A673 (cell line): Measurements from ENCODE around the gene TAS2R8. TPM values are rescaled to one million over a fixed set of nuclear protein-coding genes. Genes with fewer than 3 reads are reported as not detected.

Experiments
- BruUV-seq: library from RNA; stranded (reverse); fragments of 400-500 nt; replicated peaks from 2 replicates; lab custom pipeline; 2021; lab: Mats Ljungman, UMichigan
- CTCF ChIA-PET: fragments of 300-600 bp; sonication (Branson Sonifier 250); formaldehyde crosslinking; loops from one replicate; lab custom pipeline; 2022; ENCODE audit warnings: antibody characterized with exemption; lab: Charles Lee
- POLR2A ChIA-PET: fragments of 300-600 bp; sonication (Branson Sonifier 250); formaldehyde crosslinking; loops from one replicate; lab custom pipeline; 2022; ENCODE audit warnings: antibody characterized with exemption; ENCODE audit not compliant: low non-redundant PET; lab: Charles Lee
- DNase-seq: peaks from one replicate; pipeline ENCODE4 v3.0.0-alpha.2; 2015; ENCODE audit warnings: low spot score
- H3K27ac ChIP-seq: fragments of 200-600 bp; sonication (generic); 2 replicates; pipeline ENCODE4 v1.5.1; 2016; ENCODE audit warnings: mixed run types, low read depth, mild to moderate bottlenecking, mixed read lengths, antibody characterized with exemption, low read length; ENCODE audit not compliant: poor library complexity, severe bottlenecking
- H3K27me3 ChIP-seq: fragments of 200-600 bp; sonication (generic); replicated peaks from 2 replicates; pipeline ENCODE4 v1.6.1; 2017; ENCODE audit warnings: mixed run types, low read depth, mild to moderate bottlenecking, mixed read lengths, antibody characterized with exemption, low read length; ENCODE audit not compliant: insufficient read depth, poor library complexity
- H3K36me3 ChIP-seq: fragments of 200-600 bp; sonication (generic); 2 replicates; pipeline ENCODE4 v1.6.1; 2016; ENCODE audit warnings: mixed run types, mild to moderate bottlenecking, mixed read lengths, antibody characterized with exemption, low read length; ENCODE audit not compliant: insufficient read depth, poor library complexity, severe bottlenecking
- H3K4me1 ChIP-seq: fragments of 200-600 bp; sonication (generic); 2 replicates; pipeline ENCODE4 v1.6.1; 2017; ENCODE audit warnings: mixed run types, mild to moderate bottlenecking, mixed read lengths, antibody characterized with exemption, low read length; ENCODE audit not compliant: insufficient read depth, poor library complexity, severe bottlenecking
- H3K4me3 ChIP-seq: fragments of 200-600 bp; sonication (generic); 2 replicates; pipeline ENCODE4 v1.5.1; 2016; ENCODE audit warnings: low read depth, mixed run types, mild to moderate bottlenecking, mixed read lengths, low read length; ENCODE audit not compliant: poor library complexity, severe bottlenecking
- H3K9me3 ChIP-seq: fragments of 200-600 bp; sonication (generic); 2 replicates; pipeline ENCODE4 v1.6.1; 2016; ENCODE audit warnings: mixed run types, low read depth, mild to moderate bottlenecking, mixed read lengths, antibody characterized with exemption, low read length; ENCODE audit not compliant: poor library complexity, severe bottlenecking
- EZH2 ChIP-seq: fragments of 200-600 bp; sonication (generic); IDR thresholded peaks from 2 replicates; pipeline ENCODE4 v1.6.1; 2017; ENCODE audit warnings: borderline replicate concordance, low read depth, mild to moderate bottlenecking, mixed read lengths, antibody characterized with exemption, low read length; ENCODE audit not compliant: poor library complexity, severe bottlenecking
- intact Hi-C: fragments of 100-400 bp; cut with micrococcal nuclease; formaldehyde crosslinking; loops from one replicate; pipeline ENCODE4 v1.10.0; 2022; ENCODE audit not compliant: unreplicated experiment
- total RNA-seq: library from RNA; stranded (reverse); gene quantifications from 2 replicates; pipeline ENCODE4 v1.2.3, GENCODE V29; 2021
- TF ChIP-seq, protein P1 (sequence below): fragments of 300-800, 200-600 bp; sonication (generic); conservative IDR thresholded peaks from 2 replicates; pipeline ENCODE4 v1.5.1; 2017; ENCODE audit warnings: low read depth, mild to moderate bottlenecking, antibody characterized with exemption, low read length, moderate library complexity, mixed read lengths

TAS2R8 gene
- total RNA-seq, 1 experiment from 2014 or later = not detected

GRCh38 chr12:10842862-10843261 lies 35.8 kb upstream of the TAS2R8 start:
- H3K27ac ChIP-seq = no peak overlapping the region
- intact Hi-C loops = no loop called here
- ChIA-PET CTCF (no interaction called here), POLR2A (no interaction called here)
- no peak for DNase-seq
- H3K4me3 ChIP-seq = no peak overlapping the region
- no peaks in the 10 kb centered on the region for H3K9me3 ChIP-seq
- H3K4me1 ChIP-seq = no peaks in the 10 kb centered on the region
- no TSS peak for BruUV-seq
- no peak for TF ChIP-seq EZH2
- TF ChIP-seq, protein P1, sequence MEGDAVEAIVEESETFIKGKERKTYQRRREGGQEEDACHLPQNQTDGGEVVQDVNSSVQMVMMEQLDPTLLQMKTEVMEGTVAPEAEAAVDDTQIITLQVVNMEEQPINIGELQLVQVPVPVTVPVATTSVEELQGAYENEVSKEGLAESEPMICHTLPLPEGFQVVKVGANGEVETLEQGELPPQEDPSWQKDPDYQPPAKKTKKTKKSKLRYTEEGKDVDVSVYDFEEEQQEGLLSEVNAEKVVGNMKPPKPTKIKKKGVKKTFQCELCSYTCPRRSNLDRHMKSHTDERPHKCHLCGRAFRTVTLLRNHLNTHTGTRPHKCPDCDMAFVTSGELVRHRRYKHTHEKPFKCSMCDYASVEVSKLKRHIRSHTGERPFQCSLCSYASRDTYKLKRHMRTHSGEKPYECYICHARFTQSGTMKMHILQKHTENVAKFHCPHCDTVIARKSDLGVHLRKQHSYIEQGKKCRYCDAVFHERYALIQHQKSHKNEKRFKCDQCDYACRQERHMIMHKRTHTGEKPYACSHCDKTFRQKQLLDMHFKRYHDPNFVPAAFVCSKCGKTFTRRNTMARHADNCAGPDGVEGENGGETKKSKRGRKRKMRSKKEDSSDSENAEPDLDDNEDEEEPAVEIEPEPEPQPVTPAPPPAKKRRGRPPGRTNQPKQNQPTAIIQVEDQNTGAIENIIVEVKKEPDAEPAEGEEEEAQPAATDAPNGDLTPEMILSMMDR = no peak
- H3K27me3 ChIP-seq = no peaks in the 10 kb centered on the region
- H3K36me3 ChIP-seq = no peaks in the 10 kb centered on the region

DNA sequence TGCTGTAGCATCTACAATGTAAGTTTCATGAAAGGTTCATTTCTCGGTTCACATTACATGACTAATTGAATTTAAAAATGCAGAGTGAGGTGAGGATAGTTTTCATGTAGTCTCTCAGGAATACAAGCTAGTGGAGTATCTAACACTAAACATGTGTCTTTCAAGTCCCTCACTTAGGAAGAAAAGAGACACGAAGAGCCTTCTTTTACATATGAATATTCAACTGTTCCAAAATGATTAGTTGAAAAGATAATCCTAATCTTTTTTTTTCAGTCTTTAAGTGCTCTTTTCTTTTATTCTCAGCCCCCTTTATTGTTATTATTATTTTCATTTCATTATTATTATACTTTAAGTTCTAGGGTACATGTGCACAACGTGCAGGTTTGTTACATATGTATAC lies 31.4 kb upstream of the TAS2R8 start:
- TF ChIP-seq EZH2 = no peak
- TF ChIP-seq, protein P1 = no peak
- intact Hi-C loops = no loop called here

DNA sequence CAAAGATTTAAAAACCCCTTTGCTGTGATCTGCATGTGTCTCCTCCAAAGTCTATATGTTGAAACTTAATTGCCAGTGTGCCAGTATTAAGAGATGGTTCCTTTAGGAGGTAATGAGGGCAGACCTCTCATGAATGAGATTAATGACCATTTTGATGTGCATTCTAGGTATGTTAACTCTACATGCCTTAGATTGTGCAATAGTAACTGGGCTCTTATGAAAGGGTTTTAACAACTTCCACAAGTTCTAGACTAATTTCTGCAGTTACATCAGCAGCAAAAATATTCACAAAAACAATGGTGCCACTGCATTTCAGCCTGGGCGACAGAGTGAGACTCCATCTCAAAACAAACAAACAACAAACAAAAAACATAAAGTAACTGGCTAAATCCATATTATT lies 22.9 kb upstream of the TAS2R8 start:
- H3K27ac ChIP-seq = no peak overlapping the region
- H3K4me3 ChIP-seq = no peak overlapping the region
- H3K36me3 ChIP-seq = no peaks in the 10 kb centered on the region
- H3K27me3 ChIP-seq = no peaks in the 10 kb centered on the region
- DNase-seq = peak; percentile 9
- H3K4me1 ChIP-seq = no peaks in the 10 kb centered on the region
- no TSS peak for BruUV-seq
- ChIA-PET POLR2A (no interaction called here), CTCF (no interaction called here)
- intact Hi-C loops = no loop called here
- H3K9me3 ChIP-seq = no peaks in the 10 kb centered on the region
- no peak for TF ChIP-seq EZH2
- TF ChIP-seq, protein P1 = no peak

More for the DNA sequence above, 31.4 kb upstream of the TAS2R8 start:
- ChIA-PET CTCF (no interaction called here), POLR2A (no interaction called here)
- Histone ChIP-seq H3K36me3 (no peaks in the 10 kb centered on the region), H3K9me3 (no peaks in the 10 kb centered on the region), H3K27me3 (no peaks in the 10 kb centered on the region), H3K4me3 (no peak overlapping the region), H3K4me1 (no peaks in the 10 kb centered on the region), H3K27ac (no peak overlapping the region)
- no TSS peak for BruUV-seq
- no peak for DNase-seq
